SU-DHL-6 (cell line): Measurements from ENCODE around the gene NKD1.

Source experiments
- H2AFZ ChIP-seq: fragments of 200-600 bp; sonication (generic); 2 replicates; pipeline ENCODE4 v1.6.1; 2014; ENCODE audit warnings: low read depth, mild to moderate bottlenecking, moderate library complexity, mixed read lengths, antibody characterized with exemption, low read length; ENCODE audit not compliant: severe bottlenecking
- H3F3A ChIP-seq: fragments of 200-600 bp; shearing (Covaris generic); 2 replicates; pipeline ENCODE4 v1.6.0; 2016; ENCODE audit warnings: antibody characterized with exemption, mild to moderate bottlenecking; ENCODE audit not compliant: insufficient read depth
- H3K27ac ChIP-seq: fragments of 200-600 bp; sonication (generic); 2 replicates; pipeline ENCODE4 v1.5.1; 2016; ENCODE audit warnings: low read depth, mild to moderate bottlenecking, low read length, moderate library complexity, mixed read lengths
- H3K27me3 ChIP-seq: fragments of 200-600 bp; sonication (generic), shearing (Covaris generic); 2 replicates; pipeline ENCODE4 v1.6.0; 2014; ENCODE audit warnings: mild to moderate bottlenecking, low read length
- H3K36me3 ChIP-seq: fragments of 200-600 bp; sonication (generic); 2 replicates; pipeline ENCODE4 v1.6.1; 2014; ENCODE audit warnings: mild to moderate bottlenecking, low read length, mixed read lengths
- H3K4me2 ChIP-seq: fragments of 300-600, 200-600 bp; shearing (Covaris generic), sonication (generic); 2 replicates; pipeline ENCODE4 v1.6.0; 2014; ENCODE audit warnings: low read length, low read depth, mild to moderate bottlenecking; ENCODE audit not compliant: poor library complexity, severe bottlenecking
- H3K4me3 ChIP-seq: fragments of 200-600 bp; sonication (generic); 2 replicates; pipeline ENCODE4 v1.5.1; 2014; ENCODE audit warnings: antibody characterized with exemption, low read length, mild to moderate bottlenecking, mixed read lengths; ENCODE audit not compliant: insufficient read depth, poor library complexity, severe bottlenecking
- H3K79me2 ChIP-seq: fragments of 200-600 bp; sonication (generic); 2 replicates; pipeline ENCODE4 v1.6.1; 2014; ENCODE audit warnings: mild to moderate bottlenecking, low read length, moderate library complexity; ENCODE audit not compliant: insufficient read depth
- H3K9ac ChIP-seq: fragments of 200-600 bp; sonication (generic); 2 replicates; pipeline ENCODE4 v1.7.0; 2014; ENCODE audit warnings: mild to moderate bottlenecking, low read length
- H3K9me2 ChIP-seq: fragments of 200-600 bp; sonication (generic); replicated peaks from 2 replicates; pipeline ENCODE4 v1.6.1; 2014; ENCODE audit warnings: low read length; ENCODE audit not compliant: insufficient read depth
- H3K9me3 ChIP-seq: fragments of 200-600 bp; sonication (generic); 2 replicates; pipeline ENCODE4 v1.6.1; 2014; ENCODE audit warnings: low read length, mixed read lengths; ENCODE audit not compliant: insufficient read depth
- H4K20me1 ChIP-seq: fragments of 200-600 bp; sonication (generic); 2 replicates; pipeline ENCODE4 v1.6.1; 2014; ENCODE audit warnings: low read depth, mild to moderate bottlenecking, antibody characterized with exemption, low read length, moderate library complexity, mixed read lengths
- EZH2phosphoT487 ChIP-seq: fragments of 200-600 bp; sonication (generic), shearing (Covaris generic); conservative IDR thresholded peaks from 2 replicates; pipeline ENCODE4 v1.6.1; 2018; ENCODE audit warnings: mild to moderate bottlenecking, antibody characterized with exemption, low read length, moderate library complexity, mixed read lengths
- TF ChIP-seq, protein P1 (sequence below): fragments of 200-600 bp; sonication (generic); IDR thresholded peaks from one replicate; pipeline ENCODE4 v1.5.1; 2017; ENCODE audit warnings: antibody characterized with exemption, mild to moderate bottlenecking, low read length, moderate library complexity; ENCODE audit not compliant: insufficient read depth, poor library complexity, severe bottlenecking

The NKD1 gene

DNA sequence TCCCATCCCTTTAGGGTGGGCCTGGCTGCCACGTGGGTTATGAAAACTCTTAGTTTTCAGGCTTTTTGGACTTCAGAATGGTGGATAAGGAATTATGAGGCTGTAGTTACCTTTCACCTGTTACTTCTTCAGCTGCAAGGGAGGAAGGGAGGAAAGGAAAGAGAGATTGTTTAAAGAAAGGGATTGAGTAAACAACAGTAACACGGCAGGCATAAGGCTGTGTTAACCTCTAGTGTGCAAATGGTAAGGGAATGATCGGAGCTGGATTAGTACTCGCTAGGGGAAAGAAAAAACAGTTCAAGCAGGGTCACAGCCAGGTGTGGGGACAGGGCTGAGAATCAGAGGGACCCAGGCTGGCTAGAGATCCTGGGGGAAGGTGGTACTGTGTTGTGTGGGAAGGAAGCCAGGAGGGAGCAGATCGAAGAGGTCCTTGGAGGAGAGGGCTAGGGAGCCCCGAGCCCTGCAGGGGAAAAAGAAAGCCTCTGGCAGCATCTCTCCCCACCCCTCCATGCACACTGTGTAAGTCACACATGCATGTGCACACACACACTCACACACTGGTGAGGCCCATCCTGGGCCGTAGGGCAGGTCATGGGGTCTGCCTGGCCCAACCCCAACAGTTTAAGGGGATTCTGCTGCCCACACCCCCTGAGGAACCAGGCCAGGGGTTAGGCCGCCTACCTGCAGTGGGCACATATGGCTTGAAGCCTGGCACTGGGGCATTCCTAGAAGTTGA lies 83.2 kb downstream of the NKD1 start:
- no peak overlapping the region for H3K4me2 ChIP-seq
- no peaks in the 10 kb centered on the region for H3K36me3 ChIP-seq
- no peaks in the 10 kb centered on the region for H3K27me3 ChIP-seq
- H3K9ac ChIP-seq: no peak overlapping the region
- H3K27ac ChIP-seq: no peak overlapping the region
- no peak overlapping the region for H3K4me3 ChIP-seq
- H3K9me3 ChIP-seq: no peaks in the 10 kb centered on the region
- no peaks in the 10 kb centered on the region for H4K20me1 ChIP-seq
- H3K79me2 ChIP-seq: no peaks in the 10 kb centered on the region
- no peaks in the 10 kb centered on the region for H3F3A ChIP-seq
- TF ChIP-seq, protein P1, sequence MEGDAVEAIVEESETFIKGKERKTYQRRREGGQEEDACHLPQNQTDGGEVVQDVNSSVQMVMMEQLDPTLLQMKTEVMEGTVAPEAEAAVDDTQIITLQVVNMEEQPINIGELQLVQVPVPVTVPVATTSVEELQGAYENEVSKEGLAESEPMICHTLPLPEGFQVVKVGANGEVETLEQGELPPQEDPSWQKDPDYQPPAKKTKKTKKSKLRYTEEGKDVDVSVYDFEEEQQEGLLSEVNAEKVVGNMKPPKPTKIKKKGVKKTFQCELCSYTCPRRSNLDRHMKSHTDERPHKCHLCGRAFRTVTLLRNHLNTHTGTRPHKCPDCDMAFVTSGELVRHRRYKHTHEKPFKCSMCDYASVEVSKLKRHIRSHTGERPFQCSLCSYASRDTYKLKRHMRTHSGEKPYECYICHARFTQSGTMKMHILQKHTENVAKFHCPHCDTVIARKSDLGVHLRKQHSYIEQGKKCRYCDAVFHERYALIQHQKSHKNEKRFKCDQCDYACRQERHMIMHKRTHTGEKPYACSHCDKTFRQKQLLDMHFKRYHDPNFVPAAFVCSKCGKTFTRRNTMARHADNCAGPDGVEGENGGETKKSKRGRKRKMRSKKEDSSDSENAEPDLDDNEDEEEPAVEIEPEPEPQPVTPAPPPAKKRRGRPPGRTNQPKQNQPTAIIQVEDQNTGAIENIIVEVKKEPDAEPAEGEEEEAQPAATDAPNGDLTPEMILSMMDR: no peak
- TF ChIP-seq EZH2phosphoT487: no peak
- no peak overlapping the region for H2AFZ ChIP-seq
- H3K9me2 ChIP-seq: no peaks in the 10 kb centered on the region

GRCh38 chr16:50631985-50632576 lies 83.9 kb downstream of the NKD1 start:
- Histone ChIP-seq H3K4me3 (no peak overlapping the region), H3K27me3 (no peaks in the 10 kb centered on the region), H3K9me3 (no peaks in the 10 kb centered on the region), H3K9ac (no peak overlapping the region), H3K36me3 (no peaks in the 10 kb centered on the region), H3K79me2 (no peaks in the 10 kb centered on the region), H3K27ac (no peak overlapping the region), H4K20me1 (no peaks in the 10 kb centered on the region), H3K9me2 (no peaks in the 10 kb centered on the region), H2AFZ (no peak overlapping the region), H3F3A (no peaks in the 10 kb centered on the region), H3K4me2 (no peak overlapping the region)
- TF ChIP-seq, protein P1: no peak
- TF ChIP-seq EZH2phosphoT487: no peak

DNA sequence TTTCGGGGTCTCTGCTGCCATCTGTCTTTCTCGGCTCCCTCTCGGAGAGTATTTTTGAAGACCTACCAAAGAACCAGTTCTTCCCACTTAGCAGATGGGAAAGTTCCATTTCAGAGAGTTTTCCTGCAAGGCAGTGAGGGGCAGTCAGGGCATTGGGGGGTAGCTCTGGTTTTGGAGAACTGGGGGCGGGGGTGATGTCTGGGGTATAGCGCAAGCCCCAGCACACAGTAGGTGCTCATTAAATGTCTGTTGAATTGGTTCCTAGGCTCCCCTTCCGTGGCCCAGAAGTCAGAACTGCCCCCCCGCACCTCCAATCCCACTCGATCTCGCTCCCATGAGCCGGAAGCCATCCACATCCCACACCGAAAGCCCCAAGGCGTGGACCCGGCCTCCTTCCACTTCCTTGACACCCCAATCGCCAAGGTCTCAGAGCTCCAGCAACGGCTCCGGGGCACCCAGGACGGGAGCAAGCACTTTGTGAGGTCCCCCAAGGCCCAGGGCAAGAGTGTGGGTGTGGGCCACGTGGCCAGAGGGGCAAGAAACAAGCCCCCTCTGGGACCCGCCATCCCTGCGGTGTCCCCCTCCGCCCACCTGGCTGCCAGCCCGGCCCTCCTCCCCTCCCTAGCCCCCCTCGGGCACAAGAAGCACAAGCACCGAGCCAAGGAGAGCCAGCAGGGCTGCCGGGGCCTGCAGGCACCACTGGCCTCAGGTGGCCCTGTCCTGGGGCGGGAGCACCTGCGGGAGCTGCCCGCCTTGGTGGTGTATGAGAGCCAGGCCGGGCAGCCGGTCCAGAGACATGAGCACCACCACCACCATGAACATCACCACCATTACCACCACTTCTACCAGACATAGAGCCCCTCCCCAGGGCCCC lies 85.0 kb downstream of the NKD1 start:
- Histone ChIP-seq H3K79me2 (no peaks in the 10 kb centered on the region), H3K27ac (no peak overlapping the region), H4K20me1 (no peaks in the 10 kb centered on the region), H3K9me2 (no peaks in the 10 kb centered on the region), H3F3A (no peaks in the 10 kb centered on the region), H3K4me3 (no peak overlapping the region), H3K27me3 (no peaks in the 10 kb centered on the region), H3K9me3 (no peaks in the 10 kb centered on the region), H3K4me2 (no peak overlapping the region), H2AFZ (no peak overlapping the region), H3K36me3 (no peaks in the 10 kb centered on the region), H3K9ac (no peak overlapping the region)
- no peak for TF ChIP-seq EZH2phosphoT487
